ENCODE results near the gene ZC3HAV1. TPM values are rescaled to one million over a fixed set of nuclear protein-coding genes. Genes with fewer than 3 reads are reported as not detected.

The ZC3HAV1 gene
- total RNA-seq, 1 experiment from 2014 or later = 38.0 TPM

DNA sequence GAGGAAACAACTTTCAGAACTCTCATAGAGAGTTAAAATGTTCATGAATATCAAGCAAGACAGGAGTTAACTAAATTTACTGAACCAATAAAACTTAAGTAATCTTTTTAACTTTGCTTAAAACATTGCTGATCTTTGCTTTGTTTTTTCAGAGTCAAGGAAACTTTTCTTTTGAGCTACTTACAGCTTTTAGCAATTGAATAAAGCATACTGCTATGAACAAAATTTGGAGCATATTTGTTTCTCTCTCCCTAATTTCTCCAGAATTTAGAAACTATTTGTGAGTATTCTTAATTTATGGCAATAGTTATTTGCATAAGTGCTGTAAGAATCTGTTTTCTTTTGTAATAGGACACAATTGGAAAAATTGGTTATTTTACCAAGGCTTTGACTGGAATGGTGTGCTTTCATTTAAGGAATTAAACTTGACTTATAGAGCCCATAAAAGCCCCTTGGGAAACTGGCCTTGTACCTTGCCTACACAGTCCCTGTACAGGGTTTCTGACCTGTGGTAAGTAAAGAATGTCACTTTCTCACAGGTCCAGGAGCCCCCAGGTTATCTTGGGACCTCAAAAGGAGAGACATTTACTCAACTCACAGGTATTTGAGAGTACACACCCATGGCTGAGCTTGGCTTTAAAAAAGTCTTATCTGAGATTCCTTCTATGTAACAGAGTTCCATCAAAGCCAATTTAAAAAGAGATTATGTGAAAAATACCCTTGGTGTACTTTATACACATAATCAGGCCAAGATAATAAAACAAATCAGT is 105.0 kb downstream of the ZC3HAV1 start (continued):
- TF ChIP-seq ATF6 (CRISPR knock-in tag; IDR thresholded peaks at IDR 0.05) (no peak), E2F4 (CRISPR knock-in tag; IDR thresholded peaks at IDR 0.05; ENCODE audit: borderline replicate concordance, low read depth) (no peak), ZNF396 (CRISPR knock-in tag; IDR thresholded peaks at IDR 0.05; ENCODE audit: borderline replicate concordance) (no peak), RELA (CRISPR knock-in tag; IDR thresholded peaks at IDR 0.05; ENCODE audit: borderline replicate concordance) (no peak)
- TF ChIP-seq, protein P1, sequence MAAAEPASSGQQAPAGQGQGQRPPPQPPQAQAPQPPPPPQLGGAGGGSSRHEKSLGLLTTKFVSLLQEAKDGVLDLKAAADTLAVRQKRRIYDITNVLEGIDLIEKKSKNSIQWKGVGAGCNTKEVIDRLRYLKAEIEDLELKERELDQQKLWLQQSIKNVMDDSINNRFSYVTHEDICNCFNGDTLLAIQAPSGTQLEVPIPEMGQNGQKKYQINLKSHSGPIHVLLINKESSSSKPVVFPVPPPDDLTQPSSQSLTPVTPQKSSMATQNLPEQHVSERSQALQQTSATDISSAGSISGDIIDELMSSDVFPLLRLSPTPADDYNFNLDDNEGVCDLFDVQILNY (CRISPR knock-in tag; IDR thresholded peaks at IDR 0.05) = no peak

DNA sequence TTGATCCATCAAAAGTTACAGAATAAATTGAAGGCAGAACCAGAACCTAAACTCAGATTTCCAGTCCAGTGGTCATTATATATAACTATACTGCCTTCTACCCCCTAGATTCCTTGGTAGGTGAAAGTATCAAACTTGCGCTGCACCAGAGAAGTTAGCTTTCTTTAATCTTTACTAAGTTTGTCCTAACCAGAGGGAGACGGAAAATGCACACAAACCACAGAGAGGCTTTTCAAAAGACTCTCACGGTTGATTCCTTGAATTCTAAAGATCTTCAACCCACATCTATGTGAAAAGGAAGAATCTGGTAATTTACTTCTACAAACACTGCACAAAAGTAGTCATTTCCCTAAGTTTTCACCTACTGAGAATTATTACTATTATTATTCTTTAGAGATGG is 110.1 kb downstream of the ZC3HAV1 start:
- Mint-ChIP-seq H3K9me3 (peaks cover 23% of the 10 kb centered on the region), H3K4me1 (no peaks in the 10 kb centered on the region), H3K4me3 (no peak overlapping the region), H3K27me3 (ENCODE audit: low read depth) (peaks cover under 1% of the 10 kb centered on the region), H3K27ac (no peak overlapping the region), H3K36me3 (peaks cover 13% of the 10 kb centered on the region)
- CTCF ChIA-PET = no interaction called here
- ATAC-seq (no peak), DNase-seq (ENCODE audit: low spot score) (no peak)
- POLR2A ChIA-PET = interaction anchor here (0.7 kb wide), 1 partner anchor 19 kb away, joined by 4 read pairs; no protein-coding TSS in a partner anchor
- TF ChIP-seq MXD4 (CRISPR knock-in tag; IDR thresholded peaks at IDR 0.05; ENCODE audit: borderline replicate concordance) (no peak), IRF2 (CRISPR knock-in tag; IDR thresholded peaks at IDR 0.05; ENCODE audit: borderline replicate concordance, low read depth) (no peak), ATF6 (CRISPR knock-in tag; IDR thresholded peaks at IDR 0.05) (no peak), GTF2I (CRISPR knock-in tag; conservative IDR thresholded peaks at IDR 0.05) (no peak)
- TF ChIP-seq, protein P2, sequence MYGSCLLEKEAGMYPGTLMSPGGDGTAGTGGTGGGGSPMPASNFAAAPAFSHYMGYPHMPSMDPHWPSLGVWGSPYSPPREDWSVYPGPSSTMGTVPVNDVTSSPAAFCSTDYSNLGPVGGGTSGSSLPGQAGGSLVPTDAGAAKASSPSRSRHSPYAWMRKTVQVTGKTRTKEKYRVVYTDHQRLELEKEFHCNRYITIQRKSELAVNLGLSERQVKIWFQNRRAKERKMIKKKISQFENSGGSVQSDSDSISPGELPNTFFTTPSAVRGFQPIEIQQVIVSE (CRISPR knock-in tag; IDR thresholded peaks at IDR 0.05; ENCODE audit: borderline replicate concordance) = no peak

Other genes with a start within 250 kb of the ZC3HAV1 start
- gene KIAA1549, start 128.3 kb downstream of the ZC3HAV1 start, total RNA-seq (2021) = 16.3 to 18.7 TPM (median 17.2 TPM) in 3 replicates
- gene ZC3HAV1L, start 73.7 kb downstream of the ZC3HAV1 start, total RNA-seq (2021) = 5.8 to 9.3 TPM (median 7.1 TPM) in 3 replicates
- gene UBN2, start 121.5 kb upstream of the ZC3HAV1 start, total RNA-seq (2021) = 32.9 to 39.0 TPM (median 33.1 TPM) in 3 replicates
- 14.3 to 16.7 TPM (median 16.3 TPM) in 3 replicates for gene FMC1, start 231.6 kb upstream of the ZC3HAV1 start, total RNA-seq (2021)

Data from WTC11 (cell line).